HS-5 (cell line): ENCODE data around the gene CLRN1.

ENCODE experiments used
- DNase-seq: peaks from one replicate; pipeline ENCODE4 v3.0.0-alpha.2; 2012; ENCODE audit warnings: low read depth

Gene CLRN1

DNA sequence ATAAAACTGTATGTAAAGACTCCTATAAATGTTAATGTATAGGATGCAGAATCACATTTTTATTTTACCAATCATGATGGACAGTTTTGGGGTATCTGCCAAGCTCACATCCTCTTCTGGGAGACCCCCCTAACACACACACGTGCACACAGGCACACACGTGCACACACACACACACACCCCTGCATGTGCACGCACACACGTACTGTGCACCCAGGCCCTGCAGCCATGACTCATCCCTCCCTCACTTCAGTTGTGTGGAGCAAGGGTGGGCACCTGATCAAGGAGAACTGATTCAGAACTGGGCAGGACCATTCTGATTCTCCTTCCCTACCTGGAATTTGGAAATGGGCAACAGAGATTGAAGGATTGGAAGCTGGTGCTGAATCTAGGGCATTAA lies 51.3 kb downstream of the CLRN1 start:
- DNase-seq = no peak

DNA sequence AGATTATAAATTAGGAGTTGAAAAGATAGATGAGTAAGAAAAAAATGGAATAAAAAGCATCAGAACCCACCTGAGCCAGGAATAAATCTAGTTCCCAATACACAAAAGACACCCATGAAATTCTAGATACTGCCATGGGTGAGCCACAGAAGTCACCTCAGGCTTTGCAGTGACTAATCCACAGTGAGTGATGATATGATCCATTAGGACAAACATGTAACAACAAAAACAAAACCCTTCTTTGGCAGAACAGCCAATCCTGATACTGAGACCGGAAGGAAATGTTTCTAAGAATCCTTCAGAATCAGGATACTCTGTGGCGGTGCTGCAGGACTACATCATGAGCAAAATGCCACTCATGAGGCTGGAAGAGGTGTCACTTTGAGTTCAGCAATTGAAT lies 52.3 kb downstream of the CLRN1 start:
- no peak for DNase-seq

DNA sequence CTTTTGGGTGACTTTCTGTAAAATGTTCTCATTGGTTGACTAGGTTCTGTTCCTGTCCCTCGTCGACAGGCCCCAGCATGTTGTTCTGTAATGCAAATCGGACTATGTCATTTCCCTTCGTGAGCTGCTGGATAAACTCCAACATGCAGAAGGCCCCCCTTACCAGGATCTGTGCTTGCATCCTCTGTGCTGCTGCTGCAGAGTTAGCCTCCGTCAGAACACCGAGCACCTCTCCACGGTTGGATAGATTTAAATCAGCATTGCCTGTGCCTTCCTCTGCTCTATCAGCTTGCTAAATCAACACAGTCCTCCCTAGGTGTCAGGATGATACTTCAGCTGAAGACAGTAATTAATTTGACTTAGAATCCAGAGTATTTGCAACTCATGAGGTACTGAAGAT lies 54.6 kb downstream of the CLRN1 start:
- DNase-seq = no peak

DNA sequence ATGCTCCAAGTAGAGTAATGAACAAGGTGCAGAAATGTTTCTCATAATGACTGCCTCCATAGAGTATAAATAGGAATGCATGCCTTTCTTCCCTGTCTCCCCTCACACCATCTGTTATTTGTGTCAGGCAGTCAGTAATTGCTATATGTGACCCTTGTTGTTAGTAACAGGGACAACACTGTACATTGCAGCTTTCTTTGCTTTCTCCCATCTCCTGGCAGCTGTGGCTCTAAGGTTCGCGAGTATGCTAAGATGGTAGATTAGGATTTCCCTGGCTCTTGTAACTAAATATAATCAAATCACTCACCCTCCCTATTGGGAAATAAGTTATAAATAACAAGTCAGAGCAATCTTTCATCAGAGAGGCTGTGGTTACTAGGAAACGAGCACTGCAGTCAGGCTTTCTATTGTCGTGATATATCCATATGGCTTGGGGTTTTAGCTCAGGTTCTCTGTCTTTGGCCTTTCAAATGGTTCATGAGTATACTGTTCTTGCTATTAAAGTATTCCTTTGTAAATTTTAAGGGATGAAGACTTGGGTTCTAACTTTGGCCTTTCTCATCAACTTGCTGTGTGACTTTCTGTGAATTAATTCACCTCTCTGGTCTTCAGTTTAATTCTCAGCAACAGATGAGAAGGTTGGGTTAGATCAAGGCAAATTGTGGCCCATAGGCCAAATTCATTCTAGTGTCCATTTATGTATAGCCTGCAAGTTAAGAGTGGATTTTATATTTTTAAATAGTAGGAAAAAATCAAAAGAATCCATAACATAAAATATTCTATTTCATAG lies 59.2 kb downstream of the CLRN1 start:
- DNase-seq = no peak

DNA sequence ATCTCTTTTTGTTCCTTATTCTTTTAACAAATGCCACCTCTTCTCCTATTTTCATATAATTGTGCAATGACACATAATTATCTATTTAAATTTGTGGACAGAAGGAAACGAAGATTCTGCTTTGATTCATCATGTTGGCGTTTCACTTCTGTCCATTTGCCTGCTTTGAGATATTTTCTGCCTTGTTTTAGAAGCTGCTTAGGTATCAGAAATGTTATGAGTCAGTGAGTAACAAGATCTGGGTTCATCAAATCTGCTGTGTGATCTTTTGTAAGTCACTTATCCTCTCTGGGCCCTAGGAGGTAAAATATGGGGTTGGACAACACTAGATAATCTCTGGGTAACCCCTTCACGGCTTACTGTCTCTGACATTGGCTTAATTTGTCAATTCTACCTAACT lies 60.0 kb downstream of the CLRN1 start:
- no peak for DNase-seq

DNA sequence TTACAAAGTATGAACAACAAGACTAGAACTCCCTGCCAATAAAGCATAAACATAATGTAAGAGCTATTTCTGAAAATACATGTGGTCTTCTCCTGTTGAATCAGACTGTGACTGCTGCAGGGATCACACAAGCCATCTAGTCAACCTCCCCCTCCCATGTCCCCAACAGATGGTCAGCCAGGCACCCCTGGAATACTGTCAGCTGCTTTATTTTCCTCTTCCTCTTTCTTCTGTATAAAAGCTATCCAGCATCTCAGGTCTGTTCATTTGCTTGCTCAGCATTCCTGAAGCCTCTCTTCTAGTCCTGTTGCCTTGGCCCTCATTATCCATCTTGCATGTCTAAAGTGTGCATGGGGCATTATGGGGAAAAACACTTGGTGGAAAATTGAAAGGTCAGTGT lies 60.8 kb downstream of the CLRN1 start:
- no peak for DNase-seq

DNA sequence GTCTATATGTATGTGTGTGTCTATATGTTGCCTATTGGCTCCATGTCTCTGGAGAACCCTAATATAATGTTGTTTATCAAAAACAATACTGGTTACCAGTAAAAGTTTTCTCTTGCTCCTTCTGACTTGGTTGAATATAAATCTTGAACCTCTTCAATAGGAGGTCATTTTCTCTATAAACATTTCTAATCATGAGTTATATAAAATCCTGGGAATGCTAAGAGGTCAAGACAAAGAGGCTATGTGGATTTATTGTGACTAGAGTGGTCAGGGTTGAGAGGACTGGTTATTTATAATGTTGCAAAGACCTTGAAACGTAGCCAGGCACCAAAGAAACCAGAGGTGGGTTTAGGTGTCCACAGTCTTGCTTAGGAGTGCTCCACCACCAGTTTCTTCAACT lies 66.1 kb downstream of the CLRN1 start:
- DNase-seq = no peak

DNA sequence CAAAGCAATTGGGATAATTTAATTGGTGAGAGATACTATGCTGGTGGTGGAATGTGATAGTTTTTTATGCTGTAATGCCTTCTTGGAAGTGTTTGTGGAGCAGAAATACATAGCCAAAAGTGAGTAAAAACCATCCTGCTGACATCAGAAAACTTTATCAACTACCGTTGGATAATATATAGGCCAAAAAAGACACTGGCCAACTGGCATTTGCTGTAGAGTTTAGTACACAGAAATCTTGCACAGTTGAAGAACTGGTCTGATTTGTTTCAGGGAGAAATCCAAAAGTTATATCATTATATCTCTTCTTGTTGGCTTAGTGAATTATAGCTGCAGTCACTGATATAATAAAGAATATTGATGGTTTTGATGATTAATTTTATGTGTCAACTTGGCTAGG lies 66.8 kb downstream of the CLRN1 start:
- DNase-seq = no peak

DNA sequence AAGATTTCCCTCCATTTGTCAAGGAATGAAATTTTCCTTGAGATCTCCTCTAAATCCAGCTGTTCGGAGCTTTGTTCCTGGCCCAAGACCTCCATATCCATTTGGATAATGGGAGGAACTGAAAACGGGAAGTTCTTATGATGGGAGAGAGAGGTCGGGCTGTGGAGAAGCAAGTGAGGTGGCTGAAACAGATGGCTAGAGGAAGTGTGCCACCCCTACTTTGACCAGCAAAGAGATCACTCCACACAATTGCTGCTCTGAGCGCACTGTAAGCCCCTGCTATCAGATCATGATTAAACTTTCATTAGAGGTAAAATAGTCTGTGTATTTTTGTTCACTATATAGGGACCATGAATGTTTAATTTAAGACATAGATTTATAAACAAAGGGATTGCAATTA lies 67.2 kb downstream of the CLRN1 start, which contains the start of gene MINDY4B:
Gene MINDY4B, minus strand, starts transcription at position 101 of the 400 bp plus-strand sequence. Its CDS starts 0 bp downstream, at position 101.
- DNase-seq = no peak

DNA sequence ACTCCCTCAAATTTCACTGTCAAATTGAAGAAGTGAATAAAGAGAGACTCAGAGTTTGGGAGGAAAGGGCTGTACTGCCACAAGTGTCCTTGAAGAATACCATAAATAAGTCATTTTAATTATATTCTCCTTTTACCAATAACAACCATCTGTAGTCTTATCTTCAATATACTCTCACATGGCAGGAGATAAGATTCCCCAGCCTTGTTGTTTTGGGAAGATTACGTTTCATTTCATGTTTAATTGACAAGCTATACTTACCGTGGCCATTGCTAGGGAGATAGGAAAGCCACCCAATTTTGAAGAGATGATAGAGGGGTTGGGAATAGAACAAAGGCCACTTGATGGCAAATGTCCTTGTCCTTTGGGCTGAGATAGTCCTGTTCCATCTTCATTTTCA lies 69.5 kb downstream of the CLRN1 start:
- no peak for DNase-seq

DNA sequence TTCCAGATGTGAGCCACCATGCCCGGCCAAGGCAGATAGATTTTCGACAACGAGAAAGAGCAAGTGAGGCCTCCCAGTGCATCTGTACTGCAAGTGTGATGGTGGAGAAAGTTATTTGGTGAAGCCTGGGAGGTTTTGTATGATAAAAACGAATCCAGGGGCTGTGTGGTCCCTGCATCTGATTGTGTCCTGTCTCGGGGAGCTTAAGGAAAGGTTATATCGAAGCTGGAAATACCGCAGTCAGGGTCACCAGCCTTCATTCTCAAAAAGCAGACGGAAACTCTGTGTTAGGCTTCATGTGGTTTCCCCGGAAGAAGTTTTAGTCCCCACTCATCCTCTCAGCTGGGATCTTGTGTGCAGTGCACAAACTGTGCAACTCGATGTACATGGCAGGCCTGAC lies 70.7 kb downstream of the CLRN1 start:
- no peak for DNase-seq

DNA sequence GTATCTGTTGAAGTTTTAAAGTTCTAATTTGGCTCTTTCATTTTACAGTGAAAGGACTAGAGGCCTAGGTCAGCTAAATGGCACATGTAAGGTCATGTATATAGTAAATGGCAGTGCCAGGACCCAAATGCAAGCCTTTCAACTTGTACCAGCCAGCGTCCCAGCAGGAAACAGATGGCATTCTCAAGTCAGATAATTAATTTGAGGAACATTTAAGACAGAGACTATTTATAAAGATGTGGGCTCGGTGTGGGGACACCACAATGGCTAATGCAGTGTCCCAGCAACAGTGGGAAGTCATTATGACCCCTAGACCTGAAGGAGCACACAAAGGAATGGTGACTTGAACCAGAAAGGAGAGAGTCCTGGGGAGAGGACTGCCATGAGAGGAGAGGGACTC lies 73.4 kb downstream of the CLRN1 start:
- DNase-seq = no peak

DNA sequence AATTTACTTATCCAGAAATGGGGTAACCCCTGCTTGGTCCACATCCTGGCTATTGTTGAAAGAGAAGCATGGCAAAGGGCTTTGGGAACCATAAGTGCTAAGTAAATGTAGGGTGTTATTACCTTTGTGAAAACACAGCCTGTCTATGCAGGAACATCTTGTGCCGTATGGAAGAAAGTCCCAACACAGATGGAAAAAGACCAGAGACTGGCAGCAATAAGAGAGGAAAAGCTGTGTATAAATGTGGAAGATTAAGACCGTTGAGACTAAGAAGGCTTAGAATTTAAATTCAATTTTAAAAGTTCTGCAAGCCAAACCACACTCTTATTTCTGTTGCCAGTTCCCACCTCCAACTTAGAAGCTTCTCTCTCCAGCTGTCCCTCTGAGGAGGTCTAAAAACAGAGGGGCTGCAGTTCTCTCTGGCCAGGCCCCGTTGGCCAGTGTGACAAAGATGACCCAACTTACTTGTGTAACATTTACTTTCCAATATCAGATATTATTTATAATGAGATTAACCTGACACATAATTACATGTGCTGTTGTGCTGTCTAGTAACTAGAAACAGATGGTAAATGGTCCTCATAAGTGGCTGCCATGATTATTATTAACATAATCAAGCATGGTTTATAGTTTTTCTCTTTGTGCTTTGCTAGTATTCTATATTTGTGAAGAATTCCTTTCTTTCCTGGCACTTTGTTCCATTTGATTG lies 74.3 kb downstream of the CLRN1 start:
- no peak for DNase-seq

DNA sequence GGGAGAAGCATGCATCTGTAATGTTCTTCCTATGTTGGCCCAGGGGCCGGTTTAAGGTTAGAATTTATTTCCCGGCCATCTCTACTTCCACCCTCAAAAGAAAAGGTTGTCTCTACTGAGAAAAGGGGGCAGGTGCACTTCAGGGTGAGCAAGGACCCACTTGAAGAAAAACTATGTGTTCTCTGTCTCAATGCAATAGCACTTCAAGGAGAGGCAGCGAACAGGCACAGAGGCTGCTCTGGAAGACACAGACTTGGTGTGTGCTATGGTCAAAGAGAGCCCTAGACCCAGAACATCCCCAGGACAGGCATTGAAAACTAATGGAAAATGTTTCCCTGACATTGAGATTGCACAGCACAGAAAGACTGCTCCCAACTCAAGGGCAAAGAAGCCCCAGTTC lies 74.9 kb downstream of the CLRN1 start:
- no peak for DNase-seq

DNA sequence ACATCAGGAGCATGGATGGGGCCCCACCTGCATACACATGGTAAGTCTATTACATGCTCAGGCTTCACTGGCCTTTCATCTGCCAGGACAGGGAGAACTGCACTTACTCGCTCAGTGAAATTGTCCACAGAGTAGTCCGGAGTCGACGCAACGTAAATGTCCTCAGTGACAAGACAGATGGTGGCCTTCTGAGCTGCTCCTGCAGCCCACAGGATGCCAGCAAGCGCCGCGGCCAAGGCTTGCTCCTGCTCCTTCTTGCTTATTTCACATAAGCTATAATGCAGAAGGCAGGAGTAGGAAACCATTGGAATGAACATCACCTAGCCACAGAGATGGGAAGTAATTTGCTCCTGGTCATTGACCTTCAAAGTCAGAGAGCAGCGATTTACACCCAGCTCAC lies 81.7 kb downstream of the CLRN1 start:
- DNase-seq = no peak

DNA sequence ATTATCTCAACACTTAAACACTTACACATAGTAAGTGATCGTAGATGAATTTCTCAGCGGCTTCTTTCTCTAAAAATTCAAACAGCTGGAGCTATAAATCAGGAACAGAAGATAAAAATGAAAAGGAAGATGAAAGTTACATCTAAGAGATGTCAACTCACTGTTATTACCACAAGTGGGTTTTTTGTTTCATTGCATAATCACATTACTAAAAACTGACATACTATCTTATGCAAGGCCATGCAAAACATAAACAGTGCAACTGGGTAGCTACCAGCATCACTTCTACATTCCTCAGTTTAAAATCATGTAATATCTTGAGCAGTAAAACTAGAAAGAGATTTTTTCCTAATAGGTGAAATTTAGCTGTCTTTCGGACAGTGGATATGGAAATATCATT lies 82.2 kb downstream of the CLRN1 start:
- peak; percentile 6 for DNase-seq

DNA sequence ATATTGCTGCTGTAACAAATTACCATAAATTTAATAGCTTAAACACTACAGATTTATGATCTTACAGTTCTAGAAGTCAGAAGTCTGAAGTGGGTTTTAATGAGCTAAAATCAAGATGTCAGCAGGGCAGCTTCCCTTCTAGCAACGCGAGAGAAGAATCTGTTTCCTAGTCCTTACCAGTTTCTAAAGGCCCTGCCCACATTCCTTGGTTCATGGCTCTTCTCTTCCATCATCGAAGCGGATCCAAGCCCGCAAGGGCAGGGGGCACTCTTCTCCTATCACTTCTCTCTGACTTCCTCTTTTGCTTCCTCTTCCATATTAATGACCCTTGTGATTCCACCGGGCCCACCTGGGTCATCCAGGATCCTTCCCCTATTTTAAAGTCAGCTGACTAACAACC lies 83.4 kb downstream of the CLRN1 start:
- no peak for DNase-seq

DNA sequence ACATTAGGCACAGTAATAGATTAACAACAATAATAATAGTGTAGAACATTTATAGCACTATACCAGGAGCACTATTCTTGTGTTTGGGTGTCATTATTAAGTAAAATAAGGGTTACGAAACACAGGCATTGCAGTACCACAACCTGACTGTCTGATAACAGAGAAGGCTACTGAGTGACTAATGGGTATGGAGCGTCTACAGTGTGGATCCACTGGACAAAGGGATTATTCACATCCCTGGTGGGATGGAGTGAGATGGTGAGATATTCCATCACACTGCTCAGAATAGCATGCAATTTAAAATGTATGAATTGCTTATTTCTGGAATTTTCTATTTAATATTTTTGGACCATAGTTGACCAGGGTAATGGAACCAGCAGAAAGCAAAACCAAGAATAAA lies 85.5 kb downstream of the CLRN1 start:
- no peak for DNase-seq

DNA sequence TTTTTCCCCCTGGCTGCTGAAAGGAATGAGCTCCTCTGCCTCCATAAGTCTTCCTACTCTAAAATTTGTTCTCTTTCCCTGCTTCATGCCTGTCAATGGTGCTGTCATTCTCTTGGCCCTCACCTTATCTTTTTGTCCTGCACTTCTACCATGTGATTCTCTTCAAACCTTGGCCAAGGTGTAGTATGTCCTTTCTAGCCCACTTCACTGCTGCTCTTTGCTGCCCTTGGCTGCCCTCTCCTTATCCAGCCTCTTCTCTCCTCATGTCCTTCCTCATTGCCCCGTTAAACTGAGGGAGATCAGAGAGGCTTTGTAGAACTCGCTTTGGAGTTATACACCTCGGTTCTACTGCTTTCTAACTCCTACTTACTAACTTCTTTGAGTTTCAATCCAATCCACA lies 87.0 kb downstream of the CLRN1 start:
- DNase-seq = no peak

DNA sequence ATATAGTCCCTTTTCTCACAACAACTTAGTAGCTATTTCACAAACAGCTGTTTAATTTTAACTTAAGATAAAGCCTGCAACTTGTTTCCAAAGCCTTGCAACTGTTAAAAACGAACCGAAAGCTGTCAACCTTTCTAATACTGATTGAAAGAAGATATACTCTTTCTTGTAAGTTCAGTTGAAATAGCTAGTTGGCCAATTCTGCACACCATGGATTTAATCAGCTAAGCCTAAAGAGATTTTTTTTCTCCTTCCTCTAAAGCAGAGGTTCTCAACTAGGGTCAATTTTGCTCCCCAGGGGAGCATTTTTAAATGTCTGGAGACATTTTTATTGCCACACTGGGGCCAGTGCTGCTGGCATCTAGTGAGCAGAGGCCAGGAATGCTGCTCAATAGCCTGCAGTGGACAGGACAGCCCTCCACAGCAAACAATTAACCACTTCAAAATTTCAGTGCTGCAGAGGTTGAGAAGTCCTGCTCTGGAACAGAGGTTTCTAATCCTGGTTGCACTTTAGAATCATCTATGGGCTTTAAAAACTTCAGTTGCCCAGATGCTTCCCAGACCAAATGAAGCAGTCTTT lies 93.4 kb downstream of the CLRN1 start:
- DNase-seq = no peak

DNA sequence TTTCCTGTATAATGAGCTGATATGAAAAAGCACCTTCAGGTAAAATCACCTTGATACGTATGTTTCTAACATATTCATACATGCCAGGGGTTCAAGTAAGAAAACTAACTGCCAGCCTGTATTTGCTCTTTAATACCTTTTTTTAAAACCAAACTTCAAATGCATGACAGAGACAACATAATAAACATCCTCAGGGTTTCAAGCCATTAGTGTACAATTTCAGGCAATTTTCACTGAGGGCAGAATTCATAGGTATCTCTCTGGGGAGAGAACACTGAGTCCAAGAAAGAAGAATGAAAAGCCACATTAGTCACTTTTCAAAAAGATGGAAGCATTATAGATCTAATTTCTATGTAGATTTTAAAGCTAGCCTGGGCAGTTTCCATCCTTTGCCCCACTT lies 94.2 kb downstream of the CLRN1 start:
- DNase-seq = no peak

DNA sequence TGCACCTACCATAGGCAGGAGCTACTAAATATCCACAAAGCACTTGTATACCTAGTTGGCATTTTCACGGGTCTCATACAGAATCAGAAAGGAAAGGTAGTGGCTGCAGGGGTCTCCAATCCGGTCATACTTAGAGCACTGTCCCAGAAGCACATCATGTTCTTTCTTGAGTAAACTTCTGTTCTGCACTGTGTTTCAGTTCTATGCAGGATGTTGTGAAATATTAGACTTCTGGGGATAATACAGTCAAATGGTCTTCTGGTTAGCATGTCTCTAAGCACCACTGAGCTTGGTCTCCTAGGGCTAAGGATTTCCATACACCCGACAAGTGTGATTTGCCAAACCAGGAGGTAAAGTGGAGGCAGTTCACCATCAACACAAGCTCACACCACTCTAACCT lies 95.2 kb downstream of the CLRN1 start:
- DNase-seq = no peak

DNA sequence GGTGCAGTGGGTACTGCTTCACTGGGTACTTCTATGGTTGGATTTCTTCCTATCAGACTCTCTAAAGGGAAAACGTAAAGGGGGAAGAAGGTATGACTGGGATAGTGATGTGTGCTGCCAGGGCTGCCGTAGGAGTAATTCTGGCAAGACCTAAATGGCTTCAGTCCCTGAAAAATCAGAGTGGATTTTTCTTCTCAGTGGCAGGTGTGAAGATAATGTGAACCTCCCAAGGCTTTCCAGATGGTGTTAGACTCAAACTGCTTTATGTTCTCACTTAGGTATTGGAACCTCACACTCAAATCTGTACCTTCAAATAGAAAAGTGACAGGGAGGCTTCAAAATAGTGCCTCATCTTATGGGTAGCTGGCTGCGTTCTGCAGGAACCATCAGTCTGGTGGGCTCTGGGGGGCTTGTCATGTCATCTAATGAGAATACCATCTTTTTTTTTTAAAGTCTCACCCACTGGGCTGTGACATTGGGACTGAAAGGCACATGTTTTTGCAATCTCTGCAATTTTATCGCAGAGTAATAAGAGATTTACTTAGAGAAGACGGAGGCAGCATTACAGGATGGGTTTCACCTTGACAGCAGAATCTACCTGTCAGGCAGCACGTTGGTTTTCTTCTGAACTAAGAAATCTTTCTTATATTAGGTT lies 95.8 kb downstream of the CLRN1 start:
- DNase-seq = no peak
